Cardiac fibroblast (primary cell): Measurements from ENCODE around the gene TCF3.

ENCODE experiments used
- DNase-seq, 2 donors: peaks; one replicate each; pipeline versions ENCODE4 v3.0.0 to v3.0.0-alpha.2; 2010; ENCODE audit warnings: low read depth in 2 of 2
- H3K4me3 ChIP-seq, 2 donors: replicated peaks in 1 of 2; 1 replicate in 1 of 2; 2 replicates in 1 of 2; pipeline ENCODE4 v1.5.1; 2011; ENCODE audit warnings: low read depth in 2 of 2, low read length in 2 of 2, mild to moderate bottlenecking in 2 of 2, moderate library complexity in 1 of 2
- CTCF ChIP-seq: IDR thresholded peaks from one replicate; pipeline ENCODE4 v1.5.1; 2011; ENCODE audit warnings: low read depth, mild to moderate bottlenecking, low read length, inconsistent platforms

Gene TCF3

DNA sequence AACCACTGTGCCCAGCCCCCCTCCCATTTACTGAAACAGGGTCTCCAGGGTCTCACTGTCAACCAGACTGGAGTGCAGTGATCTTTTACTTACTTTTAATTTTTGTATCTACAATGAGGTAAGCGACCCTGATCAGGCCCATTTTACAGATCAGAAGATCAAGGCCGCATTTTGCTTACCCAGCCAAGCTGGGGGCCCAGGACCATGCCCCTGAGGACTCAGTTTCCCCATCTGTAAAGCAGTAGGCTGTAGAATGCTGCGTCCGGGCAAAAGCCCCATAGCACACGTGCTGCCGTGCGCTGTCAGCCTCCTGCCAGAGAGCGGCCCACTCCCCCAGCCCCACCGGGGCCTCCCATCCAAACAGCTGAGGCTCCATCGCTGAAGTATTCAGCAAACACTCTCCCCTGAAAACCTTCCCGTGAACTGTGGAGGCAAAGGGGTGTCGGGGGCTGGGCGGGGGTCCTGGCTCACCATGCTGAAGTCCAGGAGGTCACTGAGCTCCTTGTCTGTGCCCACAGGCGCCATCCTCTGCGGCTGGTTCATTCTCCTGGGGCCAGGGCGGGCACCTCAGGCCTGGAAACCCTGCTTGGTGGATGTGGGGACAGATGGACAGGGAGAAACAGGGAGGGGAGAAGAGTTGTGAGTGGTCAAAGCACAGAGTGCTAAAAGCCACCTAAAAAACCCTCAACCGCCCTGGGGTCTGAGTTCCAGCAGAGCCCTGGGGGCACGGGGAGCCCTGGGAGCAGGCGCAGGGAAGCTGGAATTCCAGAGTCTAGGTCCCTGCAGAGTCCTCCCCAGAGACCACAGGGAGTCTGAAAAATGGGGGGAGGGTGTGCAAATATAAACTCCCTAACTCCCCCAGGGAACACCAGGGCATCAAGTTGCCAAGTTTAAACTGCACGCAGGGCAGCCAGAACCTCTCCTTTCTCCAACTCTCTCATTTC, 2.4 kb downstream of the TCF3 start:
- no peak for TF ChIP-seq CTCF
- no peak for DNase-seq
- H3K4me3 ChIP-seq, result peak overlapping the region; percentile 64 to 80

DNA sequence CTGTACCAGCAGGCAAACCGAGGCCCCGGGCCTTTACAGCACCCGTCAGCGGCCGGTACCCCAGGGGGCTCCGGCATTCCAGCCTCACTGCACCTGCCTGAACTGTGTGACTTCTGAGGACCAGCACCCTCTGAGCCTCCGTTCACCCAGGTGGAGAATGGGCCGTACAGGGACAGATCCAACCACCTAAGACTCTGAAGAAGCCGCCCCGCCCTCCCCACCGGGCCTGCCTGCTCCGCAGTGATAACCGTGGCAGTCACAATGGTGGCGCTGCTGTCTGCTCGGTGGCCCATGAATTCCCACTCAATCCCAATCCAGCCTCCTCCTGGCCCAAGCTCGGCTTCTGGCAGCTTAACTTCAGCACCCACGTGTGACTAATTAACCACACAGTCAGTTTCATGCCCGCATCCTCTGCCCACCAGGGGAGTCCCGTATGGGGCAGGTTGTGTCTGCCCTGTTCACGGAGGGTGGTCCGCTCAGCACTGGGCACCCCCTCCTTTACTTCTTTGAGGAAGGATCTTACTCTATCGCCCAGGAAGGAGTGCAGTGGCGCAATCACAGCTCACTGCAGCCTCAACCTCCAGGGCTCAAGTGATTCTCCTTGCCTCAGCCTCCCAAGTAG, 3.4 kb downstream of the TCF3 start:
- TF ChIP-seq CTCF, result no peak
- DNase-seq, result no peak

DNA sequence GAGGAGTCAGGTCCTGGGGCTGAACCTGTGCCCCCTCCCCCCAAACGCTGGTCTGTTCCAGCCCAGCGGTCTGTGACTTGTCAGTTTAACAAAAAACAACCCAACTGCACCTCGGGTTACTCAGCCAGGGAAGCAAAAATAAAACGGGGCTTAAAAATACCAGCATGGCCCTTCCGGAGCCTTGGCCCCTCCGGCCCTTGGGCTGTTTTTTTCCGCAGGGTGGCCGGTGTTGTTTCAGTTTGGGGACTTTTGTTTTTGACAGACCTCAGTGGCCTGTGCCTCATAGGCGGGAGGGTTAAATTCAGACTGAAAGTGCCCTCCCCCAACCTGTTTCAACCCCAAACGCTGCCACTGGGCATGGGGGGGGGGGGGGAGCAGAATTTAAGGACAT, 4.0 kb downstream of the TCF3 start:
- no peak for DNase-seq
- TF ChIP-seq CTCF, result no peak
- no peak overlapping the region for H3K4me3 ChIP-seq

More for the DNA sequence above, 3.4 kb downstream of the TCF3 start:
- H3K4me3 ChIP-seq, result no peak overlapping the region

DNA sequence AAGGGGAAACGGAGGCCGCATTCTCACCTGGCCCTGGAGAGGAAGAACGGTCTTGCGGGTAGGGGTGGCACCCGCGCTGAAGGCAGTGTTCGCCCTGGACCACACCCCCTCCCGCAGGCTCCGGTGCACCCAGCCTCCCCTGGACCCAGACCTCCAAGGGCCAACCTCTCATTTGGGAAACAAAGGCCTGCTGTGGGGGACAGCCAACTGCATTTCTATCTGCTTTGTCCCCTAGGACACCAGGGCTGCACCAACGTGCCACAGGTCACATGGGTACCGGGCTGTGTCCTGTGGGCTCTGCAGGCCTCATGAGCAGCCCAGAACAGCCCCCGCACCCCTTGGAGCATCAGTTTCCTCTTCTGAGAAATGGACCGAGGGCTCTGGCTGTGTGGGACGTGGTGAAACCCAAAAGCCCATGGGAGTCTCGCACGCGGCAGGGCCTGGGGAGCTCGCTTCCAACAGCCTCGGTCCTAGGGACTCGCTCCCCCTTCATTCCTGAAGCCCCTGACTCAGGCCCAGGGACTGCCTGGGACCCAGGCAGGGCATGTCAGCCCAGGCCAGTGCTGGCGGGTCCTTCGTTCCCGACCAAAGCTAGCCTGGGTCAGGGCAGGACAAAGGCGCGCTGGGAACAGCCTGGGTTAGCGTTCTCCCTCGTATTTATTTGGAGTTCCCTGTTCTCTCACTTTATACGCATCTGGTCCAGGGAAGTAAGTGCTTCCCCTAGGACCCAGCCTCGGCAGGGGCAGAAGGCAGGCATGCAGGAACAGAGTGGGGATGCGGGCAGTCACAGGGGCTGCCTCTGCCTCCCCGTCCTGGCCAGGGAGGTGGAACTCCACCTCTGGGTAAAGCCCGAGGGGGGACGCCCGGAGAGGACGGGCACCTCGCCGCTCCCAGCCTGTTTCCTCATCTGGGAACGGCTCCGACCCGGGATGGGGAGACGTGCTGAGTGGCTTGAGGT, 4.6 kb downstream of the TCF3 start:
- no peak for DNase-seq
- no peak overlapping the region for H3K4me3 ChIP-seq
- TF ChIP-seq CTCF, result no peak

- no peak for DNase-seq
- H3K4me3 ChIP-seq, result no peak overlapping the region
- no peak for TF ChIP-seq CTCF
These were observed 5.6 kb downstream of the TCF3 start for GRCh38 chr19:1646659-1647453.

GRCh38 chr19:1646149-1646548, 6.3 kb downstream of the TCF3 start:
- TF ChIP-seq CTCF, result no peak
- DNase-seq, result no peak
- no peak overlapping the region for H3K4me3 ChIP-seq
